GM18508 (cell line): Measurements from ENCODE around the gene TRAPPC13.
"Not testable (repeated sequence)": the region's sequence is repeated elsewhere in the genome, so short reads cannot be mapped to it uniquely, and the experiment has no call there.

ENCODE experiments used
- ATAC-seq: cut with Tn5 transposase; IDR thresholded peaks from one replicate; pipeline ENCODE4 v1.9.1; 2021; ENCODE audit warnings: moderate number of reproducible peaks; ENCODE audit not compliant: insufficient read depth, unreplicated experiment

TRAPPC13 gene

DNA sequence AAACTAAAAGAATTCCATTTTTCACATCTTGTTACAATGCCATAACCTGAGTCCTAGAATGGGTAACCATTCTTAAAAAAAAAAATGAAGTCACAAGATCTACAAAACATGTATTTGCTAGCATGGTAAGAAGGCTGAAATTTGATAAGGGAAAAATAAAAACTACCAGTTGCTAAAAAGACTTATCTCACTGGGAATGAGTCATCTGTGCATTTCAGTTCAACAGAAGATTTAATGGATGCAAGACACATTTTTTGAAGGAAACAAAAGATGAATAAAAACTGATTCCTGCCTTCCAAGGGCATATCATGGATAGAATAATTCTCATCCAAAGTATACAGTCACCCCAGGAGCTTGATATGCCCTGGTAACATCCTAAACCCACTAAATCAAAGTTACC is 49.9 kb downstream of the TRAPPC13 start:
- ATAC-seq = no peak

DNA sequence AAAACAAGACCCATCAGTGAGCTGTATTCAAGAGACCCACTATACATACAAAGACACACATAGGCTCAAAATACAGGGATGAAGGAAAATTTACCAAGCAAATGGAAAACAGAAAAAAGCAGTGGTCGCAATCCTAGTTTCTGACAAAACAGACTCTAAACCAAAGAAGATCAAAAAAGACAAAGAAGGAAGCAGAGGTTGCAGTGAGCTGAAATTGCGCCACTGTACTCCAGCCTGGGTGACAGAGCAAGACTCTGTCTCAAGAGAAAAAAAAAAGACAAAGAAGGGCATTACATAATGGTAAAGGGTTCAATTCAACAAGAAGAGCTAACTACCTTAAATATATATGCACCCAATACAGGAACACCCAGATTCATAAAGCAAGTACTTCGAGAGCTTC is 51.2 kb downstream of the TRAPPC13 start:
- not testable (repeated sequence) for ATAC-seq

DNA sequence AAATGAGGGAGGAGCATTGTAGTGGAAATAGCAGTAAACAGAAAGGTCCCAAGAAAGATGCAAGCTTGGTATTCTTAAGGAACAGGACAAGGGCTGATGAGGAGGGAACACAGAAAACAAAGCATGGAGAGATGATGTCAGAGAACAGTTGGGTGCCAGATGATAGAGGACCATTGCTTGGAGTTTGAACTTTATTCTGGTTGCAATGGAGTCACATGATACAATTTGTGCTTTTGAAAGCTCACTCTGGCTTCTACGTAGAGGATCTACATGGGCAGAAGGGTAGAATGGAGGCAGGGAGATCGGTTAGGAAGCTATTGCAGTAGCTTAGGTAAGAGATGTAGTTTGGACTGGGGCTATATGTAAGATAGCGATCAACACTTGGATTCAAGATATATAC is 57.3 kb downstream of the TRAPPC13 start:
- no peak for ATAC-seq

DNA sequence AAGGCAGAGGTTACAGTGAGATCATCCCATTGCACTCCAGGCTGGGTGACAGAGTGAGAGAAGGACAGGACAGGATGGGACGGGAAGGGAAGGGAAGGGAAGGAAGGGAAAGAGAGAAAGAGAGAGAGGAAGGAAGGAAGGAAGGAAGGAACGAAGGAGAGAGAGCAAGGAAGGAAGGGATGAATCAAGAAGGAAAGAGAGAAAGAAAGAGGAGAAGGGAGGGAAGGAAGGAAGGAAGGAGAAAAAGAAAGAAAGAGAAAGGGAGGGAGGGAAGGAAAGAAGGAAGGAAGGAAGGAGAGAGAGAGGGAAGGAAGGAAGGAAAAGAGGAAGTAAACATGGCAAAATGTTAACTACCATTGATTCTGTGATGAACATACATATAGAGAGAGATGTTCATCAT is 68.3 kb downstream of the TRAPPC13 start:
- no peak for ATAC-seq

DNA sequence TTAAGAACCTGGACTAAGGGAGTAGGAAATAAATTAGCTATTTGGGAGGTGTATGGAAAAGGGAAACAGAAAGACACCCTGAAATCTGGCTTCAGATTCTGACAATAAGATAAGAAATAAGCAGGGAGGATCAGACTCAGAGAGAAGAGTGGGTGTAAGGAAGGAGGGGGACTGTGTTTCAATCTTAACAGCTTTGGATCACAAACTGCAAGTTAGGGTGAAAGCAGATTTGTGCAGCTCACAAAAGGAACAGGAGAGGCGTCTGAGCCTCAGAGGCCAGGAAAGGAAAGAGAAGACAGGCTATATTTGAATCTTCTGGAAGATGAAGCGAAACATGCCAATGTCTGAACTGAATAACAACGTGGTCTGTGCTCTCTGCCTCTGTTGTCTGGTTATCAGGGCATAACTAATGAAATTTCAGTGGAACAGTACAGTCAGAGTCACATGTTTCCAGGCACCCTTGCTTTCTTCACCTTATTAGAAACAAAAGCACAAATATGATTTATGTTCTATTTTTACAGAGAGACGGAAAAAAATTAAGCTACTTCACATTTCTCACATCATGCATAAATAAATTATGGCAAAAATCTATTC is 70.4 kb downstream of the TRAPPC13 start:
- ATAC-seq = no peak

DNA sequence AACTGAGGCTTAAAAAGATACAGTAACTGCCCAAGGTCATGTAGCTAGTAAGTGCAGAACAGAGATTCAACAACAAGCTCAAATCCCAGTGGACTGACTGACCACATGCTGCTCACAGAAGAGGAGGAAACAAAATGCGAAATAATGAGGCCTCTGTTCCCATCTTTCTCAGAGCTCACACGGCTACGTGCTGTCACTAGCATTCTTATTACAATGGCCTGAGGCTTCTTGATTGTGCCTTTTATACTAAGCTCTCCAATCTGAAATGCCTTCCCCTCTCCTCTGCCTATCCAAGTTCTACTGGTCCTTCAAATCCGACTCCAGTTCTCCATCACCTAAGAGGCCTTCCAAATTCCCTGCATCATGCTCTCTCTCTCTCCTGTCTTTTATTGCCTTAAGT is 71.1 kb downstream of the TRAPPC13 start:
- no peak for ATAC-seq

DNA sequence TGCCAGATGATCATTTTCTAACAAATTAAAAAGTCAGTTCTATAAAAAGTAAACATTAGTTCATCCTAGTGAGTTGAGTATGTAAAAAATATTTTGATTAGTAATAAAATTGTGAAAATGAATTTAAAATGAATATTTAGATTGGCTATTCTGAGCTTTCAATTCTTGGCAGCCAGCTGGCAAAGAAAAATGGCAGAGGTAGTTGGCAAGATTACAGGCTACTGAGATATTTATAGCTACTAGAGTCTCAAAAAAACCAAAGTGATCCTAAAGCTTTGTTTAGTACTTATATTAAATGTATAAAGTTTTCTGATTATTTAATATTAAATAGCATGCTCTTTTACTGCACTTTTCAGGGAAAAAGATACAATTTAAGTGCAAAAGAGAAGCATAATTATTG is 72.1 kb downstream of the TRAPPC13 start:
- no peak for ATAC-seq

DNA sequence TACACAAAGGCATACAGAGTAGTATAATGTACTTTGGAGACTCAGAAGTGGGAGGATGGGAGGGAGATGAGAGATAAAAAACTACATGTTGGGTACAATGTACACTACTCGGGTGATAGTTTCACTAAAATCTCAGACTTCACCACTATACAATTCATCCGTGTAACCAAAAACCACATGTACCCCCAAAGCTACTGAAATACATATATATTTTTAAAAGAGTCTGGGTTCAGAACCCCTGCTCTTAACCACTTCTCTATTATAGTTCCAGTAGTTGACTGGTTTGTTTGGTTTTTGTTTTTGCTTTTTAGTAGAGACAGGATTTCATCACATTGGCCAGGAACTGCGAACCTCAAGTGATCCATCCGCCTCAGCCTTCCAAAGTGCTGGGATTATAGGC is 74.5 kb downstream of the TRAPPC13 start:
- ATAC-seq = no peak

DNA sequence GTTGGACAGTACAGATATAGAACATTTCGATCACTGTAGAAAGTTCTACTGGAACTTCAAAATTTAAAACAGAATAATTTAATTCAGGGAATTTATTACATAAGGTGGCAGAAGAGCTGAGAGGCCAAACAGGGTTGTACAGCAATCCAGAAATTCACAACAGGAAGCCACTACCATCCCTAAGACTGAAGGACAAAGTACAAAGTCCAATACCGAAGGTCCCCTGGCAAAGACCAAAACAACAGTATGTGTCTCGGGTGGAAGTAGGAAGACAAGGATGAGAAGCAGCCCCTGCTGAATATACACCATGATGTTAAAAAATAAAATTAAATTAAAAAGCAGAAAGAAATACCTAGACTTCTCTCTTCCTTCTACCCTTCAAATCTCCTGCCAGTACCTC is 77.2 kb downstream of the TRAPPC13 start:
- no peak for ATAC-seq

DNA sequence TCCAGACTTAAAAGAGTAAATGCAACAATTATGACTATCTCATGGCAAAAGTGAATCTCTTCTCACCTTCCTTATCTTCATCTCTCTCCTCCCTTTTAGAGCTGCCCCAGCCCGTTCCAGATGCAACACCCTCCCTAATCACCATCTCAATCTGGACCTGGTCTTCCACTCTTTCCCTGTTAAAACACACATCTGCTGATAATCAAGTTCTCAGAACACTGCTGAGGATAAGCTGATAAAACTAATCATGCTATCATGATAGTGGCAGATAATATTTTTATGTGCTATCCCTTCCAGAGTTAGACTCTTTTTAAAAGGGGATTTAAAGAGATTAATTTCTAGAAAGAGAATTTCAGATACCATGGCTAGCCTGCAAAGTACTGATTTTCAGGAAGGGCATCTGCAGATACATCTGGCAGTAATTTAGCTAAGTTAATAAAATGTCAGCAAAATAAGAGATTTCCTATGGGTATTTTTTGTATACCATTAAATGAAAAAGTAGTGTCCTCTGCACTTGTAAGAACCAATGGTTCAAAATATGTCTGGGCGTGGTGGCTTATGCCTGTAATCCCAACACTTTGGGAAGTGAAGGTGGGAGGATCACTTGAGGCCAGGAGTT is 79.9 kb downstream of the TRAPPC13 start:
- ATAC-seq = no peak

DNA sequence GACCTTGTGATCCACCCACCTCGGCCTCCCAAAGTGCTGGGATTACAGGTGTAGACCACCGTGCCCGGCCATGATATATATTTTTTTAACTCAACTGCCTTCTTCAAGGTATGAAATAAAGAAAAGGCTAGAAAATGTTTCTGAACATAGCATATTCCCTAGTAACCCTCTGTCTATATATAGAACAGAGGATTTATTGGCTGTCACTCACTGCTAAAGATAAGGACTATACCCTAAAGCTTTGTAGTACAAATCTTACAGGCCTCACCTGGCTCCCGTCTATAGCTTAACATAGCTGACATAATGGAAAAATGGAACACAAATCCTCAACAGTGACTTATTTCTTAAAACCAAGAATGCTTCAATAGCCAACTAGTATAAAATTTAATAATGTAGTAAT is 82.8 kb downstream of the TRAPPC13 start:
- ATAC-seq = no peak

DNA sequence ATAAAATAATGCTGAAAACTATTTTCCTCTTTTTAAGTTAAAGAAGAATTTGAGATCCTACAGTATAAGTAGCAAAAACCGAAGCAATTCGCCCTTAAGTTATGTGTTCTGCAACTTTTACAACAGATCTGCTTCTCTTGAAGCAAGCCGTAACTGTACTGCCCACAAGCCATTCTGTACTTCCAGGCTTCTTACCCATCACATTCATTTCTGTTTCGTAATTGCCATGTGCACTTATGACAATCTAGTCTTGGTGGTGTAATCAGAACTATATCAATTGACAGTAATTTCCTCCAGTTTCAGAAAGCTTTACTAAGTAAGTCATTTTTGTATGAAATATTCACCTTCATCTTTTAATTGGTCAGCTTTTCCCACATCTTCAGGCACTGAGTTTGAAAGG is 83.3 kb downstream of the TRAPPC13 start:
- no peak for ATAC-seq
